GM12874 (cell line): ENCODE results near the gene COL16A1.

ENCODE experiments used
- CTCF ChIP-seq: IDR thresholded peaks from 2 replicates; pipeline ENCODE4 v1.5.1; 2011; ENCODE audit warnings: low read depth, mild to moderate bottlenecking, control low read depth, low read length, moderate library complexity; ENCODE audit not compliant: insufficient read depth

The COL16A1 gene

GRCh38 chr1:31659889-31660288 lies 43.9 kb downstream of the COL16A1 start:
- no peak for TF ChIP-seq CTCF

GRCh38 chr1:31658721-31659120 lies 45.1 kb downstream of the COL16A1 start:
- TF ChIP-seq CTCF = no peak

- TF ChIP-seq CTCF = no peak
Measured at GRCh38 chr1:31657972-31658510, 45.8 kb downstream of the COL16A1 start.

GRCh38 chr1:31657020-31657804 lies 46.6 kb downstream of the COL16A1 start:
- no peak for TF ChIP-seq CTCF

GRCh38 chr1:31655756-31656155 lies 48.1 kb downstream of the COL16A1 start:
- TF ChIP-seq CTCF = no peak

GRCh38 chr1:31655104-31655503 lies 48.7 kb downstream of the COL16A1 start:
- no peak for TF ChIP-seq CTCF

- no peak for TF ChIP-seq CTCF
Measured at GRCh38 chr1:31654474-31654776, 49.4 kb downstream of the COL16A1 start.
